H1 (cell line): Measurements from ENCODE around the gene C3orf20. TPM values are rescaled to one million over a fixed set of nuclear protein-coding genes. Genes with fewer than 3 reads are reported as not detected.

ENCODE experiments used
- CTCF ChIA-PET: fragments of 300-600 bp; sonication (Branson Sonifier 250); formaldehyde crosslinking; loops from one replicate; lab custom pipeline; 2021; ENCODE audit not compliant: partially characterized antibody; lab: Charles Lee
- POLR2A ChIA-PET: fragments of 300-600 bp; sonication (Branson Sonifier 250); formaldehyde crosslinking; loops from one replicate; lab custom pipeline; 2021; ENCODE audit warnings: inconsistent platforms; ENCODE audit not compliant: partially characterized antibody; lab: Charles Lee
- DNase-seq, 2 experiments: peaks; one replicate each; pipeline versions ENCODE4 v3.0.0 to v3.0.0-alpha.2; 2010 to 2022; ENCODE audit warnings: low spot score in 2 of 2, low read depth in 1 of 2, mixed read lengths in 1 of 2
- FAIRE-seq: peaks from 2 replicates; lab custom pipeline; 2011; peaks lifted over from hg19 to GRCh38; lab: Jason Lieb, UNC
- H2AFZ ChIP-seq: 2 replicates; pipeline ENCODE4 v1.8.1; 2012; ENCODE audit warnings: low read length, inconsistent platforms
- H2AK5ac ChIP-seq: 2 replicates; pipeline ENCODE4 v1.6.1; 2013; ENCODE audit warnings: low read depth, low read length
- H2BK120ac ChIP-seq: replicated peaks from 2 replicates; pipeline ENCODE3; 2013; ENCODE audit warnings: low read depth, low read length, inconsistent platforms
- H2BK12ac ChIP-seq: 2 replicates; pipeline ENCODE4 v1.6.1; 2013; ENCODE audit warnings: low read depth, low read length
- H2BK15ac ChIP-seq: 2 replicates; pipeline ENCODE4 v1.6.1; 2013; ENCODE audit warnings: low read length
- H2BK20ac ChIP-seq: 2 replicates; pipeline ENCODE4 v1.6.1; 2013; ENCODE audit warnings: low read length
- H2BK5ac ChIP-seq: 2 replicates; pipeline ENCODE4 v1.6.1; 2013; ENCODE audit warnings: low read depth, low read length
- H3K14ac ChIP-seq: 2 replicates; pipeline ENCODE4 v1.6.1; 2013; ENCODE audit warnings: inconsistent platforms; ENCODE audit not compliant: insufficient read length
- H3K18ac ChIP-seq: 2 replicates; pipeline ENCODE4 v1.6.1; 2013; ENCODE audit warnings: low read length; ENCODE audit errors: extremely low read depth
- H3K23ac ChIP-seq: 2 replicates; pipeline ENCODE4 v1.6.1; 2013; ENCODE audit warnings: inconsistent platforms; ENCODE audit not compliant: insufficient read length
- H3K23me2 ChIP-seq: 2 replicates; pipeline ENCODE4 v1.6.1; 2013; ENCODE audit warnings: low read depth, low read length
- H3K27ac ChIP-seq: 2 replicates; pipeline ENCODE4 v1.6.1; 2011; ENCODE audit warnings: low read depth, low read length, inconsistent platforms
- H3K27me3 ChIP-seq, 4 experiments: replicated peaks in 1 of 4; 1 replicate in 1 of 4; 2 replicates in 3 of 4; pipeline versions ENCODE4 v1.6.1 to v1.8.1; 2011 to 2013; ENCODE audit warnings: low read length in 3 of 4, mild to moderate bottlenecking in 3 of 4, inconsistent platforms in 2 of 4, mixed read lengths in 2 of 4, moderate library complexity in 1 of 4; ENCODE audit not compliant: control insufficient read depth in 3 of 4, insufficient read depth in 3 of 4; ENCODE audit errors: extremely low read depth in 1 of 4
- H3K36me3 ChIP-seq, 4 experiments: 2 replicates each; pipeline versions ENCODE4 v1.6.1 to v1.8.1; 2011 to 2013; ENCODE audit warnings: mild to moderate bottlenecking in 4 of 4, low read length in 3 of 4, moderate library complexity in 2 of 4, control low read depth in 1 of 4, inconsistent platforms in 1 of 4; ENCODE audit not compliant: insufficient read depth in 4 of 4, control insufficient read depth in 2 of 4
- H3K4ac ChIP-seq: replicated peaks from 2 replicates; pipeline ENCODE3; 2013; ENCODE audit warnings: low read length, low read depth, mixed read lengths, inconsistent platforms; ENCODE audit not compliant: insufficient read length
- H3K4me1 ChIP-seq, 4 experiments: replicated peaks in 1 of 4; 1 replicate in 1 of 4; 2 replicates in 3 of 4; pipeline versions ENCODE4 v1.6.1 to v1.8.1; 2011 to 2013; ENCODE audit warnings: low read length in 3 of 4, inconsistent platforms in 2 of 4, mixed read lengths in 1 of 4; ENCODE audit not compliant: insufficient read depth in 4 of 4, control insufficient read depth in 3 of 4
- H3K4me2 ChIP-seq, 2 experiments: 2 replicates each; pipeline versions ENCODE4 v1.6.1 to v1.8.1; 2011 to 2013; ENCODE audit warnings: low read depth in 2 of 2, low read length in 2 of 2, control low read depth in 1 of 2, inconsistent platforms in 1 of 2, mild to moderate bottlenecking in 1 of 2; ENCODE audit not compliant: insufficient read depth in 1 of 2
- H3K4me3 ChIP-seq, 4 experiments: fragments of 200-600, 300-600 bp in 1 of 4; sonication (generic), shearing (Covaris generic), sonication (Bioruptor Twin) in 1 of 4; 2 replicates each; pipeline versions ENCODE4 v1.5.1 to v1.8.1; 2011 to 2016; ENCODE audit warnings: low read length in 4 of 4, low read depth in 3 of 4, control low read depth in 2 of 4, inconsistent platforms in 2 of 4, mild to moderate bottlenecking in 2 of 4, mixed read lengths in 1 of 4, moderate library complexity in 1 of 4; ENCODE audit not compliant: insufficient read depth in 2 of 4; ENCODE audit errors: extremely low read depth in 1 of 4
- H3K56ac ChIP-seq: replicated peaks from 2 replicates; pipeline ENCODE3; 2013; ENCODE audit warnings: low read depth, mild to moderate bottlenecking, mixed read lengths, low read length, inconsistent platforms; ENCODE audit not compliant: insufficient read length
- H3K79me1 ChIP-seq: 2 replicates; pipeline ENCODE4 v1.6.1; 2013; ENCODE audit warnings: low read depth, low read length, control low read depth
- H3K79me2 ChIP-seq, 2 experiments: 2 replicates each; pipeline versions ENCODE4 v1.6.1 to v1.8.1; 2012 to 2013; ENCODE audit warnings: low read length in 2 of 2, mild to moderate bottlenecking in 2 of 2, inconsistent platforms in 1 of 2; ENCODE audit not compliant: insufficient read depth in 2 of 2, control insufficient read depth in 1 of 2
- H3K9ac ChIP-seq, 4 experiments: replicated peaks in 1 of 4; 1 replicate in 1 of 4; 2 replicates in 3 of 4; pipeline versions ENCODE4 v1.6.1 to v1.8.1; 2011 to 2013; ENCODE audit warnings: low read depth in 3 of 4, low read length in 3 of 4, control low read depth in 2 of 4, mild to moderate bottlenecking in 2 of 4, moderate library complexity in 2 of 4, inconsistent platforms in 1 of 4; ENCODE audit errors: extremely low read depth in 1 of 4
- H3K9me3 ChIP-seq, 2 experiments: 2 replicates each; pipeline versions ENCODE4 v1.6.1 to v1.8.1; 2012 to 2013; ENCODE audit warnings: mild to moderate bottlenecking in 2 of 2, moderate library complexity in 2 of 2, control low read depth in 1 of 2, inconsistent platforms in 1 of 2, low read depth in 1 of 2, low read length in 1 of 2, mixed read lengths in 1 of 2; ENCODE audit not compliant: insufficient read depth in 2 of 2
- H4K20me1 ChIP-seq, 2 experiments: replicated peaks in 1 of 2; 2 replicates each; pipeline versions ENCODE3 to v1.8.1; 2011 to 2013; ENCODE audit warnings: inconsistent platforms in 2 of 2, low read length in 2 of 2, mild to moderate bottlenecking in 1 of 2; ENCODE audit not compliant: insufficient read depth in 2 of 2, control insufficient read depth in 1 of 2
- H4K5ac ChIP-seq: 2 replicates; pipeline ENCODE4 v1.6.1; 2013; ENCODE audit warnings: low read length, low read depth, mixed read lengths, inconsistent platforms; ENCODE audit not compliant: insufficient read length
- H4K8ac ChIP-seq: 2 replicates; pipeline ENCODE4 v1.8.0; 2013; ENCODE audit warnings: mild to moderate bottlenecking, moderate library complexity, low read length, inconsistent platforms; ENCODE audit not compliant: insufficient read depth; ENCODE audit errors: extremely low read depth
- H4K91ac ChIP-seq: replicated peaks from 2 replicates; pipeline ENCODE3; 2013; ENCODE audit warnings: low read length, mixed read lengths, inconsistent platforms; ENCODE audit not compliant: insufficient read length
- BACH1 ChIP-seq: IDR thresholded peaks from 2 replicates; pipeline ENCODE4 v1.6.1; 2012; ENCODE audit warnings: low read length, improper control_type of control experiment
- GTF2F1 ChIP-seq: IDR thresholded peaks from 2 replicates; pipeline ENCODE4 v1.6.1; 2012; ENCODE audit warnings: low read depth, low read length, improper control_type of control experiment, borderline replicate concordance
- MAFK ChIP-seq: IDR thresholded peaks from 2 replicates; pipeline ENCODE4 v1.6.1; 2012; ENCODE audit warnings: low read depth, mild to moderate bottlenecking, improper control_type of control experiment, low read length
- MAX ChIP-seq: IDR thresholded peaks from 2 replicates; pipeline ENCODE4 v1.6.1; 2012; ENCODE audit warnings: inconsistent platforms
- POLR2A ChIP-seq, 2 experiments: IDR thresholded peaks; 1 replicate in 1 of 2; 2 replicates in 1 of 2; pipeline ENCODE4 v1.6.1; 2011; ENCODE audit warnings: low read depth in 2 of 2, low read length in 2 of 2, mild to moderate bottlenecking in 2 of 2; ENCODE audit errors: control extremely low read depth in 1 of 2
- SP4 ChIP-seq: IDR thresholded peaks from 2 replicates; pipeline ENCODE4 v1.6.1; 2012; ENCODE audit warnings: low read length, inconsistent platforms
- WGBS, 2 experiments: shearing (Covaris generic) in 1 of 2; methylation state at CpG; one replicate each; pipeline versions ENCODE4 v1.1.6 to v1.1.7; 2013 to 2015; ENCODE audit warnings: low lambda C conversion rate in 2 of 2, mixed read lengths in 2 of 2, inconsistent platforms in 1 of 2, low coverage in 1 of 2, missing lambda C conversion rate in 1 of 2; ENCODE audit not compliant: insufficient replicate concordance in 2 of 2, insufficient coverage in 1 of 2, insufficient read length in 1 of 2; ENCODE audit errors: extremely low coverage in 1 of 2, missing lambda C conversion rate in 1 of 2; 5-methylcytosine and 5-hydroxymethylcytosine counted together
- polyA plus RNA-seq, 7 experiments: library from polyadenylated mRNA; depleted of rRNA in 3 of 7; stranded (reverse) in 5 of 7; unstranded in 2 of 7; fragments of >200 nt in 5 of 7; fragments of 200-250 nt in 2 of 7; gene quantifications; 1 replicate in 5 of 7; 2 replicates in 1 of 7; 4 replicates in 1 of 7; pipeline versions ENCODE4 v1.2.1 to v1.2.3, GENCODE V29; 2011 to 2013; ENCODE audit warnings: missing spikeins in 2 of 7, mixed read lengths in 2 of 7
- total RNA-seq: library from RNA; stranded (reverse); fragmentation: NEBNext Ultra II Directional; extraction: Animal tissue kit (Norgen Biotek cat#: 25700); gene quantifications from 2 replicates; pipeline ENCODE4 v1.2.1, GENCODE V29; 2021

Gene C3orf20
- total and polyA plus RNA-seq, 2 of the 8 experiments (the other 6 are each of a cell fraction or from before 2014, with no cell fraction given) = not detected

DNA sequence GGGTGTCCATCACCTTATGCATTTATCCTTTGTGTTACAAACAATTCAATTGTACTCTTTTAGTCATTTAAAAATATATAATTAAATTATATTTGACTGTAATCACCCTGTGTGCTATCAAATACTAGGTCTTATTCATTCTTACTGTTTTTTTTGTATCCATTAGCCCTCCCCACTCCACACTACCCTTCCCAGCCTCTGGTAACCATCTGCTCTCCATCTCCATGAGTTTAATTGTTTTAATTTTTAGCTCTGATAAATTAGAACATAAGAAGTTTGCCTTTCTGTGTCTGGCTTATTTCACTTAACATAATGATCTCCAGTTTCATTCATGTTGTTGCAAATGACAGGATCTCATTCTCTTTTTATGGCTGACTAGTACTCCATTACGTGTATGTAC lies 16.8 kb downstream of the C3orf20 start:
- CTCF ChIA-PET = interaction anchor here (0.6 to 1.9 kb wide), 3 partner anchors 18 to 224 kb away, joined by 3 to 6 read pairs (median 3); no protein-coding TSS in a partner anchor
- Histone ChIP-seq H2BK20ac (no peak overlapping the region), H3K23me2 (no peaks in the 10 kb centered on the region), H3K4me1 (no peaks in the 10 kb centered on the region), H3K27me3 (no peaks in the 10 kb centered on the region; a peak in 1 of 7 replicates), H2BK120ac (no peak overlapping the region), H3K56ac (no peak overlapping the region), H3K18ac (no peak overlapping the region), H4K8ac (no peak overlapping the region), H2BK15ac (no peak overlapping the region), H2BK5ac (no peak overlapping the region)
- TF ChIP-seq BACH1 (no peak), POLR2A (IDR thresholded peaks at IDR 0.05; ENCODE audit: control extremely low read depth in 1 of 2, low read depth in 2 of 2, low read length in 2 of 2) (no peak), MAX (no peak), GTF2F1 (no peak), SP4 (no peak), MAFK (no peak)
- TF ChIP-seq, all 59 proteins: peak for 0
- Histone ChIP-seq H3K27ac (no peak overlapping the region), H3K4ac (no peak overlapping the region), H2AFZ (no peak overlapping the region), H3K79me1 (no peaks in the 10 kb centered on the region), H3K79me2 (no peaks in the 10 kb centered on the region), H3K9me3 (no peaks in the 10 kb centered on the region), H3K14ac (no peak overlapping the region), H3K23ac (no peak overlapping the region), H4K5ac (no peak overlapping the region), H2BK12ac (no peak overlapping the region), H4K91ac (no peak overlapping the region), H3K4me3 (no peak overlapping the region), H3K9ac (no peak overlapping the region), H2AK5ac (no peak overlapping the region), H4K20me1 (no peaks in the 10 kb centered on the region), H3K4me2 (no peak overlapping the region), H3K36me3 (no peaks in the 10 kb centered on the region)
- POLR2A ChIA-PET = no interaction called here
- FAIRE-seq (no peak), DNase-seq (no peak)
- WGBS, 2 experiments = 89% methylated on average over 1 of the region's 1 CpG; no CpG with 5 or more reads in 1 of the 2 experiments
